Body of pancreas (tissue), 4 donors: ENCODE measurements around the gene OR11H1.
"Not testable (repeated sequence)": the region's sequence is repeated elsewhere in the genome, so short reads cannot be mapped to it uniquely, and the experiment has no call there.

Experiments used
- POLR2A ChIP-seq, 3 donors: fragments of 450-650 bp; IDR thresholded peaks; one replicate each; pipeline ENCODE4 v1.6.1; 2016; ENCODE audit warnings: antibody characterized with exemption in 3 of 3, mild to moderate bottlenecking in 2 of 3
- TF ChIP-seq, protein P1 (sequence below), 7 experiments: fragments of 450-650 bp in 4 of 7; fragments of 200-600 bp in 3 of 7; sonication (generic) in 3 of 7; IDR thresholded peaks; one replicate each; pipeline ENCODE4 v1.5.1; 2016 to 2019; ENCODE audit warnings: antibody characterized with exemption in 7 of 7

DNA sequence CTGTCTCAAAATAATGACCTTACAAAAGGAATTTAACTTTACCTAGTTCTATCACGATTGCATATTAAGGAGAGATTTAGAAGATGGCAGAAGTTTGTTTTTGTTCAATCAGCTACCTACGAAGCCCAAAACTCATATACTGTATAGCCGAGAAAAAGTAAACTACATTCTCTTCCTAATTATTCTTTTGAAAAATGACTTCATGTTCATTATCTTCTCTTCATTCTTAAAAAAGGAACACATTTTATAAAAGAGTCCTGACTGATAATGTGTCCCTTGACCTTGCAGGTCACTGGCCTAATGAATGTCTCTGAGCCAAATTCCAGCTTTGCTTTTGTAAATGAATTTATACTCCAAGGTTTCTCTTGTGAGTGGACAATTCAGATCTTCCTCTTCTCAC lies at the start of gene OR11H1:
- TF ChIP-seq, protein P1, sequence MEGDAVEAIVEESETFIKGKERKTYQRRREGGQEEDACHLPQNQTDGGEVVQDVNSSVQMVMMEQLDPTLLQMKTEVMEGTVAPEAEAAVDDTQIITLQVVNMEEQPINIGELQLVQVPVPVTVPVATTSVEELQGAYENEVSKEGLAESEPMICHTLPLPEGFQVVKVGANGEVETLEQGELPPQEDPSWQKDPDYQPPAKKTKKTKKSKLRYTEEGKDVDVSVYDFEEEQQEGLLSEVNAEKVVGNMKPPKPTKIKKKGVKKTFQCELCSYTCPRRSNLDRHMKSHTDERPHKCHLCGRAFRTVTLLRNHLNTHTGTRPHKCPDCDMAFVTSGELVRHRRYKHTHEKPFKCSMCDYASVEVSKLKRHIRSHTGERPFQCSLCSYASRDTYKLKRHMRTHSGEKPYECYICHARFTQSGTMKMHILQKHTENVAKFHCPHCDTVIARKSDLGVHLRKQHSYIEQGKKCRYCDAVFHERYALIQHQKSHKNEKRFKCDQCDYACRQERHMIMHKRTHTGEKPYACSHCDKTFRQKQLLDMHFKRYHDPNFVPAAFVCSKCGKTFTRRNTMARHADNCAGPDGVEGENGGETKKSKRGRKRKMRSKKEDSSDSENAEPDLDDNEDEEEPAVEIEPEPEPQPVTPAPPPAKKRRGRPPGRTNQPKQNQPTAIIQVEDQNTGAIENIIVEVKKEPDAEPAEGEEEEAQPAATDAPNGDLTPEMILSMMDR (IDR thresholded peaks at IDR 0.05), result not testable (repeated sequence)
- TF ChIP-seq POLR2A (IDR thresholded peaks at IDR 0.05), result not testable (repeated sequence)
